Liver (tissue), 3 donors: Measurements from ENCODE around the gene PTH1R.

Experiments
- EGR1 ChIP-seq, 2 donors: IDR thresholded peaks; 2 replicates each; pipeline ENCODE4 v1.6.1; 2016 to 2018; ENCODE audit warnings: antibody characterized with exemption in 2 of 2, low read depth in 2 of 2
- GABPA ChIP-seq, 2 donors: IDR thresholded peaks in 1 of 2; conservative IDR thresholded peaks in 1 of 2; 2 replicates each; pipeline ENCODE4 v1.6.1; 2016; ENCODE audit warnings: antibody characterized with exemption in 2 of 2, mild to moderate bottlenecking in 1 of 2, moderate library complexity in 1 of 2
- HNF4A ChIP-seq, 2 donors: conservative IDR thresholded peaks; 2 replicates each; pipeline ENCODE4 v1.6.1; 2016; ENCODE audit warnings: antibody characterized with exemption in 2 of 2, mild to moderate bottlenecking in 2 of 2
- JUND ChIP-seq, 2 donors: IDR thresholded peaks; 2 replicates each; pipeline ENCODE4 v1.6.1; 2016; ENCODE audit warnings: antibody characterized with exemption in 2 of 2
- NR2F2 ChIP-seq: IDR thresholded peaks from 2 replicates; pipeline ENCODE4 v1.6.1; 2016; ENCODE audit warnings: antibody characterized with exemption
- RAD21 ChIP-seq, 2 donors: IDR thresholded peaks; 2 replicates each; pipeline ENCODE4 v1.6.1; 2016; ENCODE audit warnings: antibody characterized with exemption in 2 of 2, mild to moderate bottlenecking in 2 of 2
- SP1 ChIP-seq: IDR thresholded peaks from 2 replicates; pipeline ENCODE4 v1.6.1; 2018; ENCODE audit warnings: antibody characterized with exemption, mild to moderate bottlenecking
- TAF1 ChIP-seq: conservative IDR thresholded peaks from 2 replicates; pipeline ENCODE4 v1.6.1; 2016; ENCODE audit warnings: antibody characterized with exemption, mild to moderate bottlenecking
- YY1 ChIP-seq: IDR thresholded peaks from 2 replicates; pipeline ENCODE4 v1.6.1; 2016; ENCODE audit warnings: antibody characterized with exemption, mild to moderate bottlenecking
- TF ChIP-seq, protein P1 (sequence below): fragments of 150-350 bp; IDR thresholded peaks from 2 replicates; pipeline ENCODE4 v1.5.1; 2017; ENCODE audit warnings: improper control_type of control experiment, low read depth, low read length; ENCODE audit not compliant: missing input control
- TF ChIP-seq, protein P2 (sequence below): IDR thresholded peaks from 2 replicates; pipeline ENCODE4 v1.6.1; 2016; ENCODE audit warnings: antibody characterized with exemption, mild to moderate bottlenecking
- TF ChIP-seq, protein P3 (sequence below): IDR thresholded peaks from 2 replicates; pipeline ENCODE4 v1.6.1; 2016; ENCODE audit warnings: antibody characterized with exemption
- donor health status: healthy.
- donor health status: healthy.

DNA sequence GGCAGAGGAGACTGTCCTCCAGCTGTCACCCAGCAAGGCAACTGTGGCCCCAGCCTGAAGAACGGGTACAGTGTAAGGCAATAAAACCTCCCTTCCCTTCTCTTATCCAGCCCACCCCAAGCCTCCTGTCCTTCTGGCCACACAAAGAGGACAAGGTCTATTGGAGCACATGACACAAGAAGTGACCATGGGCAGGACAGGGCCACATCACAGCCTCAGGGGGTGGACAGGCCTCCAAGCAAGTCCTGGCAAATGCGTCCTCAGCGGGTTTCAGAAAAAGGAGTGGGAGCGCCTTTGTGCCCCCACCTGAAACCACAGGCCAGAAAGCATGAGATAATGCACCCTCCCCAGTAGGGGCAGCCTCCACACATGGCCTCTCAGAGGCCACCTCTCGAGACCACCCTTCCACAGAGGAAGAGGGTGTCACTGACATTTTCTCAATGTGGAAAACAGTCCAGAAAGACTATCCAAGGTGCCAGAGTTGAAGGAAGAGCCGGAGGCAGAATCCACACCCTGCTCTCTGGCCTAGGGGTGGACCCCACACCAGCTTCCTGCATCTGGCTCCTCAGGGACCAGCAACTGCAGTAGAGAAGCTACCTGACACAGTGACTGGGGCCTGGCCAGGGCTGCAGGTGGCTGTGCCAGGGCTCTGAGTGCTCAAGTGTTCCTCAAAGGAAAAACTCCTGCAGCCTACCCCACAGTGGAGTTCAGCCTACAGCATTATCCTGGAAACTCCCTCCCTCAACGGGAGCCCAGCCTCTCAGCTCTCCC is 55.1 kb downstream of the PTH1R start:
- TF ChIP-seq TAF1 (no peak), SP1 (no peak), YY1 (no peak), EGR1 (IDR thresholded peaks at IDR 0.05; ENCODE audit: low read depth in 2 of 2) (no peak), NR2F2 (no peak), RAD21 (IDR thresholded peaks at IDR 0.05) (no peak), GABPA (IDR thresholded peaks at IDR 0.05 in 1 of 2, conservative IDR thresholded peaks at IDR 0.05 in 1 of 2) (no peak), JUND (IDR thresholded peaks at IDR 0.05) (no peak), HNF4A (conservative IDR thresholded peaks at IDR 0.05) (no peak)
- TF ChIP-seq, protein P1, sequence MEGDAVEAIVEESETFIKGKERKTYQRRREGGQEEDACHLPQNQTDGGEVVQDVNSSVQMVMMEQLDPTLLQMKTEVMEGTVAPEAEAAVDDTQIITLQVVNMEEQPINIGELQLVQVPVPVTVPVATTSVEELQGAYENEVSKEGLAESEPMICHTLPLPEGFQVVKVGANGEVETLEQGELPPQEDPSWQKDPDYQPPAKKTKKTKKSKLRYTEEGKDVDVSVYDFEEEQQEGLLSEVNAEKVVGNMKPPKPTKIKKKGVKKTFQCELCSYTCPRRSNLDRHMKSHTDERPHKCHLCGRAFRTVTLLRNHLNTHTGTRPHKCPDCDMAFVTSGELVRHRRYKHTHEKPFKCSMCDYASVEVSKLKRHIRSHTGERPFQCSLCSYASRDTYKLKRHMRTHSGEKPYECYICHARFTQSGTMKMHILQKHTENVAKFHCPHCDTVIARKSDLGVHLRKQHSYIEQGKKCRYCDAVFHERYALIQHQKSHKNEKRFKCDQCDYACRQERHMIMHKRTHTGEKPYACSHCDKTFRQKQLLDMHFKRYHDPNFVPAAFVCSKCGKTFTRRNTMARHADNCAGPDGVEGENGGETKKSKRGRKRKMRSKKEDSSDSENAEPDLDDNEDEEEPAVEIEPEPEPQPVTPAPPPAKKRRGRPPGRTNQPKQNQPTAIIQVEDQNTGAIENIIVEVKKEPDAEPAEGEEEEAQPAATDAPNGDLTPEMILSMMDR: no peak
- TF ChIP-seq, protein P2, sequence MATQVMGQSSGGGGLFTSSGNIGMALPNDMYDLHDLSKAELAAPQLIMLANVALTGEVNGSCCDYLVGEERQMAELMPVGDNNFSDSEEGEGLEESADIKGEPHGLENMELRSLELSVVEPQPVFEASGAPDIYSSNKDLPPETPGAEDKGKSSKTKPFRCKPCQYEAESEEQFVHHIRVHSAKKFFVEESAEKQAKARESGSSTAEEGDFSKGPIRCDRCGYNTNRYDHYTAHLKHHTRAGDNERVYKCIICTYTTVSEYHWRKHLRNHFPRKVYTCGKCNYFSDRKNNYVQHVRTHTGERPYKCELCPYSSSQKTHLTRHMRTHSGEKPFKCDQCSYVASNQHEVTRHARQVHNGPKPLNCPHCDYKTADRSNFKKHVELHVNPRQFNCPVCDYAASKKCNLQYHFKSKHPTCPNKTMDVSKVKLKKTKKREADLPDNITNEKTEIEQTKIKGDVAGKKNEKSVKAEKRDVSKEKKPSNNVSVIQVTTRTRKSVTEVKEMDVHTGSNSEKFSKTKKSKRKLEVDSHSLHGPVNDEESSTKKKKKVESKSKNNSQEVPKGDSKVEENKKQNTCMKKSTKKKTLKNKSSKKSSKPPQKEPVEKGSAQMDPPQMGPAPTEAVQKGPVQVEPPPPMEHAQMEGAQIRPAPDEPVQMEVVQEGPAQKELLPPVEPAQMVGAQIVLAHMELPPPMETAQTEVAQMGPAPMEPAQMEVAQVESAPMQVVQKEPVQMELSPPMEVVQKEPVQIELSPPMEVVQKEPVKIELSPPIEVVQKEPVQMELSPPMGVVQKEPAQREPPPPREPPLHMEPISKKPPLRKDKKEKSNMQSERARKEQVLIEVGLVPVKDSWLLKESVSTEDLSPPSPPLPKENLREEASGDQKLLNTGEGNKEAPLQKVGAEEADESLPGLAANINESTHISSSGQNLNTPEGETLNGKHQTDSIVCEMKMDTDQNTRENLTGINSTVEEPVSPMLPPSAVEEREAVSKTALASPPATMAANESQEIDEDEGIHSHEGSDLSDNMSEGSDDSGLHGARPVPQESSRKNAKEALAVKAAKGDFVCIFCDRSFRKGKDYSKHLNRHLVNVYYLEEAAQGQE: no peak
- TF ChIP-seq, protein P3, sequence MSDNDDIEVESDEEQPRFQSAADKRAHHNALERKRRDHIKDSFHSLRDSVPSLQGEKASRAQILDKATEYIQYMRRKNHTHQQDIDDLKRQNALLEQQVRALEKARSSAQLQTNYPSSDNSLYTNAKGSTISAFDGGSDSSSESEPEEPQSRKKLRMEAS: no peak
